Fibroblast of upper back skin (primary cell): ENCODE measurements around the gene PLA2G15.

ENCODE experiments used
- DNase-seq: peaks from one replicate; pipeline ENCODE4 v3.0.0-alpha.2; 2013

PLA2G15 gene

GRCh38 chr16:68299571-68300453 is 54.6 kb downstream of the PLA2G15 start:
- DNase-seq = no peak

DNA sequence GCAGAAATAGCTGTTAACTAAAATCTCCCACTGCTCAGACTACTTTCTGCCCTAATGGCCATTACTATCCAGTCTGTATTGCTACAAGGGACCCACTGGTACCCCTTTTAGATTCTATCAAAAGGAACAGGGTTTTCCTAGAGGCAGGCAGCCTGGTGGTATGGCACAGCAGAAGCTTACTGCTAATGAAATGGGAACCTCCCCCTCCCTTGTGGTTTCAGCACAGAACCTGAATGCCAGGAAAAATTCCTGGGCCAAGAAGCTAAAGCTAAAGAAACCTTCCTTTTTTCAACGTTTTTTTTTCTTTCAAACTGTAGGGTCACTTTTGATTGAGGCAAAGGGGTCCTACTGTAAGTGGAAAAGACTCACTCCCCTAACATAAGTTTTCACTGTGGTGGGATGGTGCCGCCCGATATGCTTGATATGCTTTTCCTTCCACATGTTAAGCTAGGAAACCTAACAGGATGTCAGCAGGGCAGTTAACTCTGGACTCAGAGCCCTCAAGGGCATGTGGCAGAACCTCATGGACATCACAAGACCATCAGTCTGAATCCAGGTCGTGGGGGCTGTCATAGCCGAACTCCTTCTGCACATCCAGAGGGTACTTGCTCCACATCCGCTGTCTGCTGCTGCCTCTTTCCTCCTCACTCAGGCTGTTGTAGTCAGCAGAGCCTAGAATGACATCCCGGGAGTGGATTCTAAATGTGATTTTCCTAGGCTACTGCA is 55.7 kb downstream of the PLA2G15 start:
- no peak for DNase-seq

- no peak for DNase-seq
Measured at GRCh38 chr16:68306633-68307032, 61.5 kb downstream of the PLA2G15 start.

DNA sequence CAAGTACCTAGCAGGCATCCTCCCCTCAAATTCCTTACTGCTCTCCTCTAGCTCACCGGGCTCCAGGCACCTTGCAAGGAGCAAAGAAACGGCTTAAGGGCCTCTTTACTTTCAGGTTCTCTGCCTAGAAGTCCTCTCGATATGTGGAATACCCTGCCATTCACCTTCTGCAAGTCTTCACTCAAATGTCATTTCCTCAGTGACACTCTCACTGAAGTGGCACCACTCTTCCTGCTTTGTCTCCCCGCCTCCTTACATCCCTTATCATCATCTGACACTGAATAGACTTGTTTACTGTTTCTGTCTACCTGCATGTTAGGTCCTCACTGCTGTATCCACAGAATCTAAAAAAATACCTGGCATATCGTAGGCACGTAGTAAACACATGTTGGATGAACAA is 64.6 kb downstream of the PLA2G15 start:
- DNase-seq = no peak

GRCh38 chr16:68310437-68310773 is 65.2 kb downstream of the PLA2G15 start:
- DNase-seq = no peak
